ENCODE measurements around the gene STON2.

DNA sequence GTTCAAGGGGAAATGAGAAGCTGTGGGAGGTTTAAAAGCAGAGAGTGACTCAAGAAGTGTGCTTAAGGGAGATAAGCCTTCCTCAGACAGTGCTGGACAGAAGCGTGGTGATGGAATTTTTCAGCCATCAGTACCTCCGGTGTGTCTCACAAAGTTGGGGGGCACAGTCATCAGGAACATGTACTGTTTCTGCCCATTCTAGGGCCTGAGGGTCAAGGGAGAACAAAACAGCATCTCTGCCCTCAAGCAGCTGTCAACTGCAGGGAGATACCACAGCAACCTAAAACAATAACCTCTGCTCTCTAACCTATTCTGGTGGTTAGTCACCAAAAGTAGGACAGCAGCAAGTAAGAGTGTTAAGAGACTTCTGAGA is 2.0 kb upstream of the STON2 start:
- TF ChIP-seq YY1 (IDR thresholded peaks at IDR 0.05; ENCODE audit: insufficient read depth, insufficient read length), result no peak
- TF ChIP-seq ZNF274 (IDR thresholded peaks at IDR 0.05; ENCODE audit: low read depth, low read length), result no peak

Data from NT2/D1 (cell line).